Nephron progenitor cell (in vitro differentiated cells): ENCODE results near the gene RNF135.

Experiments
- DNase-seq: peaks from one replicate; pipeline ENCODE4 v3.0.0; 2021
- H3K27ac Mint-ChIP-seq: 2 replicates; pipeline ENCODE4 v1.8.0; 2021; ENCODE audit warnings: mild to moderate bottlenecking, moderate library complexity, mixed read lengths
- H3K27me3 Mint-ChIP-seq: 2 replicates; pipeline ENCODE4 v1.8.0; 2021; ENCODE audit warnings: mild to moderate bottlenecking, low read depth, mixed read lengths; ENCODE audit not compliant: poor library complexity
- H3K36me3 Mint-ChIP-seq: 2 replicates; pipeline ENCODE4 v1.8.0; 2021; ENCODE audit warnings: low read depth, mixed read lengths
- H3K4me1 Mint-ChIP-seq: 2 replicates; pipeline ENCODE4 v1.8.0; 2021; ENCODE audit warnings: mixed read lengths
- H3K4me3 Mint-ChIP-seq: 2 replicates; pipeline ENCODE4 v1.8.0; 2021; ENCODE audit warnings: mild to moderate bottlenecking, moderate library complexity, mixed read lengths
- H3K9me3 Mint-ChIP-seq: 2 replicates; pipeline ENCODE4 v1.8.0; 2021; ENCODE audit warnings: mild to moderate bottlenecking, moderate library complexity, mixed read lengths
- TF ChIP-seq, protein P1 (sequence below): fragments of 200-600 bp; sonication (generic); IDR thresholded peaks from 2 replicates; pipeline ENCODE4 v1.5.0; 2021; ENCODE audit warnings: antibody characterized with exemption

Gene RNF135

DNA sequence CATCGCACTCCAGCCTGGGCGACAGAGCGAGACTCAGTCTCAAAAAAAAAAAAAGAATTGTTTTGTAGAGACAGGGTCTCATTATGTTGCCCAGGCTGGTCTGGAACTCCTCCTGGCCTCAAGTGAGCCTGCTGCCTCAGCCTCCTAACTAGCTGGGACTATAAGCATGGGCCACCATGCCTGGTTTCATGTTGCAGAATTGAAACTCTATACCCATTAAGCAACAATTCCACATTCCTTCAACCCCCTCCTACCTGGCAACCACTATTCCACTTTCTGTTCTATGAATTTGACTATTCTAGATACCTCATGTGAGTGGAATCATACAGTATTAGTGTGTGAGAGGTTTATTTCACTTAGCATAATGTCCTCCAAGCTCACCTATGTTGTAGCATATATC lies 24.5 kb downstream of the RNF135 start:
- peaks cover 33% of the 10 kb centered on the region for H3K36me3 Mint-ChIP-seq
- no peak overlapping the region for H3K4me3 Mint-ChIP-seq
- peaks cover 3% of the 10 kb centered on the region for H3K27me3 Mint-ChIP-seq
- H3K9me3 Mint-ChIP-seq = no peaks in the 10 kb centered on the region
- TF ChIP-seq, protein P1, sequence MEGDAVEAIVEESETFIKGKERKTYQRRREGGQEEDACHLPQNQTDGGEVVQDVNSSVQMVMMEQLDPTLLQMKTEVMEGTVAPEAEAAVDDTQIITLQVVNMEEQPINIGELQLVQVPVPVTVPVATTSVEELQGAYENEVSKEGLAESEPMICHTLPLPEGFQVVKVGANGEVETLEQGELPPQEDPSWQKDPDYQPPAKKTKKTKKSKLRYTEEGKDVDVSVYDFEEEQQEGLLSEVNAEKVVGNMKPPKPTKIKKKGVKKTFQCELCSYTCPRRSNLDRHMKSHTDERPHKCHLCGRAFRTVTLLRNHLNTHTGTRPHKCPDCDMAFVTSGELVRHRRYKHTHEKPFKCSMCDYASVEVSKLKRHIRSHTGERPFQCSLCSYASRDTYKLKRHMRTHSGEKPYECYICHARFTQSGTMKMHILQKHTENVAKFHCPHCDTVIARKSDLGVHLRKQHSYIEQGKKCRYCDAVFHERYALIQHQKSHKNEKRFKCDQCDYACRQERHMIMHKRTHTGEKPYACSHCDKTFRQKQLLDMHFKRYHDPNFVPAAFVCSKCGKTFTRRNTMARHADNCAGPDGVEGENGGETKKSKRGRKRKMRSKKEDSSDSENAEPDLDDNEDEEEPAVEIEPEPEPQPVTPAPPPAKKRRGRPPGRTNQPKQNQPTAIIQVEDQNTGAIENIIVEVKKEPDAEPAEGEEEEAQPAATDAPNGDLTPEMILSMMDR = no peak
- DNase-seq = no peak
- no peak overlapping the region for H3K27ac Mint-ChIP-seq
- peaks cover 7% of the 10 kb centered on the region for H3K4me1 Mint-ChIP-seq

DNA sequence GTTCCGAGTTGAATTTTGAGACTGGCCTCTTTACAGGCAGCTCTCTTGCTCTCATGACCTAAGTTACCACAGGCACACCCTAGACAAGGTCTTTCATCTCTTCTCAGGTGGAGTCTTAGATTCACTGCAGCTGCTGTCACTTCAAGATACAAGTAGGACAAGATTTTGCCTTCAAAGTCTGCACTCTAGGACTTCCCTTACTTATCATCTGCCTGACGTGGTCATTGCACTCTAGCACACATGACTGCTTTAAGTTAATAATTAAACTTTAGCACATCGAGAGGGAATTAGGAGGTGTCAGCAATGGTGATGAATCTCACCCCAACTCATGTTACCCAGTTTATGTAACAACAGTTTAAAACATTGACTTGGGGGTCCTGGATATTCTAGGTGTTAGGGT lies 25.6 kb downstream of the RNF135 start:
- no peak for DNase-seq
- no peak overlapping the region for H3K27ac Mint-ChIP-seq
- H3K27me3 Mint-ChIP-seq = peaks cover 3% of the 10 kb centered on the region
- no peaks in the 10 kb centered on the region for H3K9me3 Mint-ChIP-seq
- peaks cover 33% of the 10 kb centered on the region for H3K36me3 Mint-ChIP-seq
- TF ChIP-seq, protein P1 = no peak
- H3K4me1 Mint-ChIP-seq = peaks cover 7% of the 10 kb centered on the region
- H3K4me3 Mint-ChIP-seq = no peak overlapping the region

DNA sequence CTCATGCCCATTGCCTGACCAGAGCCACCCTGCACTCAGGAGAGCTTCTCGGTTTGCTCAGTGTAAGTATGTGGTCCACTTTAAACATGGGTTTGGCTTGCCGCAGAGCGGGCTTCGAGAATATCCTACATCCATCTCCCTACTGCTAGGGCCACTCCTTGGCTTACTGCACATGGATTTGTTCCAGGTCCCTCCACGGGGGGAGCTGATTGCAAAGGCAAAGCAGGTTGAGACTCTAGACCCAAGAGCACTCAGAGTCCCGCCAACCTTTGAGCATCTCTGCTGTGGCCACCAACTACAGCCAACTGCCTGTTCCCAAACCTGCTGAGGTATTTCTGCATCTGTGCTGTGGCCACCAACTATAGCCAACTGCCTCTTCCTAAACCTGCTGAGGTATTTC lies 26.4 kb downstream of the RNF135 start:
- H3K27me3 Mint-ChIP-seq = peaks cover 3% of the 10 kb centered on the region
- DNase-seq = no peak
- no peak overlapping the region for H3K27ac Mint-ChIP-seq
- TF ChIP-seq, protein P1 = no peak
- H3K9me3 Mint-ChIP-seq = no peaks in the 10 kb centered on the region
- H3K4me3 Mint-ChIP-seq = no peak overlapping the region
- H3K36me3 Mint-ChIP-seq = peaks cover 38% of the 10 kb centered on the region
- H3K4me1 Mint-ChIP-seq = peaks cover 7% of the 10 kb centered on the region

DNA sequence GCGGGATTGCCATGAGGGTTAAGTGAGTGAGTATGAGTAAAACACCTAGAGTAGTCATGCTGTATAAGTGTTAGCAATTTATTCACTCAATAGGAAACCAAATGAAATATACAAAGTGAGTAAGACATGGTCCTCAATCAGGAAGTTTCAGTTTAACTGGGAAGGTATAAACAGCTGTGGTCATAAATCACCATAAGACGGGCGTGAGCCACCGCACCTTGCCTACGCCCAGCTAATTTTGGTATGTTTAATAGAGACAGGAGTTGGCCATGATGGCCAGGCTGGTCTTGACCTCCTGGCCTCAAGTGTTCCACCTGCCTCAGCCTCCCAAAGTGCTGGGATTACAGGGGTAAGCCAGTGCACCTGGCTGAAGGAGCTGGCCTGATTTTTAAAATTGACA lies 27.0 kb downstream of the RNF135 start:
- no peaks in the 10 kb centered on the region for H3K9me3 Mint-ChIP-seq
- H3K27ac Mint-ChIP-seq = no peak overlapping the region
- no peak for DNase-seq
- TF ChIP-seq, protein P1 = no peak
- H3K4me1 Mint-ChIP-seq = peaks cover 7% of the 10 kb centered on the region
- no peak overlapping the region for H3K4me3 Mint-ChIP-seq
- H3K36me3 Mint-ChIP-seq = peaks cover 41% of the 10 kb centered on the region
- no peaks in the 10 kb centered on the region for H3K27me3 Mint-ChIP-seq

DNA sequence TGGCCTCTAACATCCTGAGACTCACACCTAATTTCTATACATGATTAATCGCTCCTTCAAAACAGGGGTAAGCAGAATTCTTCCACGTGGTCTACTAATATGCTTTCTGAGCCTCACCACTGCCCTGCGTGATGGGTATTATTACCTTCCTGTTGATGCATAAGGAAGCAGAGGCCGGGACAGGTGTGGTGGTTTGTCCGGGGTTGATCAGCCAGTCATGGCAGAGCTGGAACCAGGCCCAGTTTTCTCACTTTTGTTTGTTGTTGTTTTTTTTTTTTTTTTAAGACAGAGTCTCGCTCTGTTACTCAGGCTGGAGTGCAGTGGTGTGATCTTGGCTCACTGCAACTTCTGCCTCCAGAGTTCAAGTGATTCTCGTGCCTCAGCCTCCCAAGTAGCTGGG lies 31.2 kb downstream of the RNF135 start:
- Mint-ChIP-seq H3K36me3 (peaks cover 51% of the 10 kb centered on the region), H3K4me3 (no peak overlapping the region), H3K27me3 (peaks cover 16% of the 10 kb centered on the region), H3K9me3 (peaks cover 3% of the 10 kb centered on the region), H3K27ac (no peak overlapping the region), H3K4me1 (peaks cover 7% of the 10 kb centered on the region)
- DNase-seq = no peak
- TF ChIP-seq, protein P1 = no peak

DNA sequence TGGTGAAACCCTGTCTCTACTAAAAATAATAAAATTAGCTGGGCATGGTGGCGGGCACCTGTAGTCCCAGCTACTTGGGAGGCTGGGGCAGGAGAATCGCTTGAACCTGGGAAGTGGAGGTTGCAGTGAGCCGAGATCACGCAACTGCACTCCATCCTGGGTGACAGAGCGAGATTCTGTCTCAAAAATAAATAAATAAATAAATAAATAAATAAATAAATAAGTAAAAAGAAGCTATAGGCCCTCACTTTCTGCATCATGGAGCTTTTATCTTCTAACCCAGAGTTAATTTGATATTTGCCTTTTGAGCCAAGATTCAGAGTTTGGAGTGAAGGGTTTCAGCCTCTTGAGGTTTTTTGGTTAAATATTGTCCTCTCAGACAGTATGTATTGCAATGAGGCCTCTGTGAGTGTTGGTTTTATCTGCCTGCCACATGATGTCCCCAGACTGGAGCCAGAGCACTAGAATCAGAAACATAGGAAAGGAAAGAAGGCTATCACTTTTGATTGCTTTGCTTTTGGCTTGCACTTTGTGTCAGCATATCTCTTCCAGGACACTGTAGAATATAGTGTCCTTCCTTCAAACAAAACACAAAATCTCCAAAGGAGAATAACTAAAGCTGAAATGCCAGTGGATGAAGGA lies 32.5 kb downstream of the RNF135 start:
- H3K4me3 Mint-ChIP-seq = no peak overlapping the region
- H3K27me3 Mint-ChIP-seq = peaks cover 28% of the 10 kb centered on the region
- no peak overlapping the region for H3K27ac Mint-ChIP-seq
- H3K36me3 Mint-ChIP-seq = peaks cover 51% of the 10 kb centered on the region
- no peak for DNase-seq
- peaks cover 12% of the 10 kb centered on the region for H3K4me1 Mint-ChIP-seq
- peaks cover 7% of the 10 kb centered on the region for H3K9me3 Mint-ChIP-seq
- TF ChIP-seq, protein P1 = no peak
